Osteocyte (in vitro differentiated cells): ENCODE measurements around the gene ZFAND2A. TPM values are rescaled to one million over a fixed set of nuclear protein-coding genes. Genes with fewer than 3 reads are reported as not detected.
A peak's percentile ranks its signal among the peaks of the same experiment; 100 is the strongest.
"Not testable (repeated sequence)": the region's sequence is repeated elsewhere in the genome, so short reads cannot be mapped to it uniquely, and the experiment has no call there.

ENCODE experiments used
- DNase-seq: peaks from one replicate; pipeline ENCODE4 v3.0.0; 2021; ENCODE audit warnings: mixed read lengths; ENCODE audit not compliant: unreplicated experiment; ENCODE audit errors: extremely low spot score
- H3K27ac Mint-ChIP-seq: one replicate; pipeline ENCODE4 v1.8.0; 2021; ENCODE audit warnings: mild to moderate bottlenecking, mixed read lengths; ENCODE audit not compliant: unreplicated experiment
- H3K27me3 Mint-ChIP-seq: one replicate; pipeline ENCODE4 v1.8.0; 2021; ENCODE audit warnings: mixed read lengths; ENCODE audit not compliant: unreplicated experiment
- H3K36me3 Mint-ChIP-seq: one replicate; pipeline ENCODE4 v1.8.0; 2021; ENCODE audit warnings: mixed read lengths; ENCODE audit not compliant: unreplicated experiment
- H3K4me1 Mint-ChIP-seq: one replicate; pipeline ENCODE4 v1.8.0; 2021; ENCODE audit warnings: mixed read lengths; ENCODE audit not compliant: unreplicated experiment
- H3K4me3 Mint-ChIP-seq: one replicate; pipeline ENCODE4 v1.8.0; 2021; ENCODE audit warnings: mild to moderate bottlenecking, moderate library complexity, mixed read lengths; ENCODE audit not compliant: unreplicated experiment
- H3K9me3 Mint-ChIP-seq: one replicate; pipeline ENCODE4 v1.8.0; 2021; ENCODE audit warnings: mixed read lengths; ENCODE audit not compliant: unreplicated experiment
- long read RNA-seq: library from polyadenylated mRNA; unstranded; transcript quantifications from one replicate; pipeline ENCODE4 v2.0.0, GENCODE V29; 2021
- total RNA-seq: library from RNA; stranded (reverse); gene quantifications from 2 replicates; pipeline ENCODE4 v1.2.1, GENCODE V29; 2021
- TF ChIP-seq, protein P1 (sequence below): fragments of 200-600 bp; sonication (generic); IDR thresholded peaks from 2 replicates; pipeline ENCODE4 v1.5.0; 2021; ENCODE audit warnings: antibody characterized with exemption, mild to moderate bottlenecking, moderate library complexity

Gene ZFAND2A, protein sequence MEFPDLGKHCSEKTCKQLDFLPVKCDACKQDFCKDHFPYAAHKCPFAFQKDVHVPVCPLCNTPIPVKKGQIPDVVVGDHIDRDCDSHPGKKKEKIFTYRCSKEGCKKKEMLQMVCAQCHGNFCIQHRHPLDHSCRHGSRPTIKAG
- total RNA-seq = 17.1 and 18.3 TPM in 2 replicates
- long read RNA-seq, transcript ZFAND2A-201 (5 exons, 860 nt) = major isoform, 6 of 10 reads
- long read RNA-seq, partial matches to known transcripts = 1 of 10 reads
- long read RNA-seq, other reads (novel, unspliced or antisense) = 2 of 10 reads

DNA sequence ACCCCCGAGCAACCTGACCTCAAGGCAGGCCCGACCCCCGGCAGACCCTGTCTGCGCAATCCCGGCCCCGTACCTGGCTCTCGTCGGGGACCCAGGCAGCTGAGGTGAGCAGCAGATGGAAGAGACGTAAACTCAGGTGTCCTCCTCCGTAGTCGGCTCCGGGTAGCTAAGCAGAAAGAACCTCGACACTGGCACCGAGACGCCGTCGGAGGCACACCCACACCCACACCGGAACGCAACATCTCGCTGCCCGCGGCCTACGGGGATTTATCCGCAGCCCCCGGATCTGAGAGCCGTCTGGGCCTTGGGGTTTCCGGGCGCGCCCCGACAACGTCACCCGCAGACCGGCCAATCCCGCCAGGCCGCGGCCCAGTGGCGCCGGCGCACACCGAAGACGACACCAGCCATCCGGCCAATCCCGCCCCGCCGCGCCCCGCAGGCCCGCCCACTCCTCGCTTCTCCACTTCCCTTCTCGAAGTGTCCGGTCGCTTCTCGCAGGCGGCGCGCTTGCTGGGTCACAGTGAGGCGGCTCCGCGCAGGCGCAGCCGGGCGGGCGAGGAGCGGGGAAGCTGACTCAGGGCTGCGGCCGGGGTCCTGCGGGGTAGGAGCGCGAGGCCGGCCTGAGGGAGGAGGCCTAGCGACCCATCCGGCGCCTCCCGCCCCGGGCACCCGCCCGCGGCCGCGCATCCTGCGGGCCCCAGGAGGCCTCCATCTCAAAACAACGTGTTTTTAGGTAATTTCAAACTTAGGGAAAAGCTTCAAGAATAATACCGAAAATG is at the start of gene ZFAND2A:
Gene ZFAND2A, minus strand, starts transcription at position 306 of the 779 bp plus-strand sequence. CDS start 1,984 bp downstream, outside the sequence.
- Mint-ChIP-seq H3K4me1 (peaks cover 33% of the 10 kb centered on the region), H3K27me3 (no peaks in the 10 kb centered on the region), H3K36me3 (peaks cover 8% of the 10 kb centered on the region), H3K9me3 (no peaks in the 10 kb centered on the region), H3K4me3 (peak within 1 kb of the TSS; percentile 84), H3K27ac (peak within 1 kb of the TSS; percentile 82)
- DNase-seq = peak; percentile 100
- TF ChIP-seq, protein P1, sequence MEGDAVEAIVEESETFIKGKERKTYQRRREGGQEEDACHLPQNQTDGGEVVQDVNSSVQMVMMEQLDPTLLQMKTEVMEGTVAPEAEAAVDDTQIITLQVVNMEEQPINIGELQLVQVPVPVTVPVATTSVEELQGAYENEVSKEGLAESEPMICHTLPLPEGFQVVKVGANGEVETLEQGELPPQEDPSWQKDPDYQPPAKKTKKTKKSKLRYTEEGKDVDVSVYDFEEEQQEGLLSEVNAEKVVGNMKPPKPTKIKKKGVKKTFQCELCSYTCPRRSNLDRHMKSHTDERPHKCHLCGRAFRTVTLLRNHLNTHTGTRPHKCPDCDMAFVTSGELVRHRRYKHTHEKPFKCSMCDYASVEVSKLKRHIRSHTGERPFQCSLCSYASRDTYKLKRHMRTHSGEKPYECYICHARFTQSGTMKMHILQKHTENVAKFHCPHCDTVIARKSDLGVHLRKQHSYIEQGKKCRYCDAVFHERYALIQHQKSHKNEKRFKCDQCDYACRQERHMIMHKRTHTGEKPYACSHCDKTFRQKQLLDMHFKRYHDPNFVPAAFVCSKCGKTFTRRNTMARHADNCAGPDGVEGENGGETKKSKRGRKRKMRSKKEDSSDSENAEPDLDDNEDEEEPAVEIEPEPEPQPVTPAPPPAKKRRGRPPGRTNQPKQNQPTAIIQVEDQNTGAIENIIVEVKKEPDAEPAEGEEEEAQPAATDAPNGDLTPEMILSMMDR = no peak

DNA sequence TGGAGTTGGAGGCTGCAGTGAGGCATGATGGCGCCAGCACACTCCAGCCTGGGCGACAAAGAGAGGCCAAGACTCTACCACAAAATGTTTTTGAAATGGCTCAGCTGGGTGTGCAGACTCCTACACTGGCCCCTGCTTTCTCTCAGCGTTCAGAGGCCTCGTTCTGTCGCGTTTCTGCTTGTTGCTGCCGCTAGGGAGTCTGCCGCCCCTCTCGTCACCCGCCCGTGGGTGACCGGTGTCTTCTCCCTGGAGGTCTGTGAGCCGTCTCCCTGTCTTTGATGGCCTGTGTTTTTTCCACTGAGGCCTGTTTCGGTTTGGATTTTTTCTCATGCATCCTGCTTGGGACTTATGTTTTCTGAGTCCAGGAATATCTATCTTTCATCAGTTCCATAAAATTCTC is 49.1 kb upstream of the ZFAND2A start:
- H3K9me3 Mint-ChIP-seq = no peaks in the 10 kb centered on the region
- H3K27ac Mint-ChIP-seq = no peak overlapping the region
- TF ChIP-seq, protein P1 = no peak
- peaks cover 4% of the 10 kb centered on the region for H3K36me3 Mint-ChIP-seq
- no peak overlapping the region for H3K4me3 Mint-ChIP-seq
- H3K4me1 Mint-ChIP-seq = peaks cover 16% of the 10 kb centered on the region
- DNase-seq = no peak
- peaks cover 61% of the 10 kb centered on the region for H3K27me3 Mint-ChIP-seq

DNA sequence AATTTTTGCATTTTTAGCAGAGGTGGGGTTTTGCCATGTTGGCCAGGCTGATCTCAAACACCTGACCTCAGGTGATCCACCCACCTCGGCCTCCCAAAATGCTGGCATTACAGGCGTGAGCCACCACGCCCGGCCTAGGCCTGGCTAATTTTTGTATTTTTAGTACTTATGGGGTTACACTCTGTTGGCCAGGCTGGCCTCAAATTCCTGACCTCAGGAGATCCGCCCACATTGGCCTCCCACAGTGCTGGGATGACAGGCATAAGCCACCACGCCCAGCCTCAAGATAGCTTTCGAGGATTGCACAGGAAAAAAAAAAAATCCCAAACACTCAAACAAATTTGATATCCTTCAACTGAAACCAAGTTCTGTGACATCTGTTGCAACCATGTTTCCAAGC is 45.7 kb upstream of the ZFAND2A start:
- not testable (repeated sequence) for H3K9me3 Mint-ChIP-seq, H3K36me3 Mint-ChIP-seq, H3K27ac Mint-ChIP-seq, H3K4me1 Mint-ChIP-seq, DNase-seq, H3K4me3 Mint-ChIP-seq
- H3K27me3 Mint-ChIP-seq = peaks cover 51% of the 10 kb centered on the region

DNA sequence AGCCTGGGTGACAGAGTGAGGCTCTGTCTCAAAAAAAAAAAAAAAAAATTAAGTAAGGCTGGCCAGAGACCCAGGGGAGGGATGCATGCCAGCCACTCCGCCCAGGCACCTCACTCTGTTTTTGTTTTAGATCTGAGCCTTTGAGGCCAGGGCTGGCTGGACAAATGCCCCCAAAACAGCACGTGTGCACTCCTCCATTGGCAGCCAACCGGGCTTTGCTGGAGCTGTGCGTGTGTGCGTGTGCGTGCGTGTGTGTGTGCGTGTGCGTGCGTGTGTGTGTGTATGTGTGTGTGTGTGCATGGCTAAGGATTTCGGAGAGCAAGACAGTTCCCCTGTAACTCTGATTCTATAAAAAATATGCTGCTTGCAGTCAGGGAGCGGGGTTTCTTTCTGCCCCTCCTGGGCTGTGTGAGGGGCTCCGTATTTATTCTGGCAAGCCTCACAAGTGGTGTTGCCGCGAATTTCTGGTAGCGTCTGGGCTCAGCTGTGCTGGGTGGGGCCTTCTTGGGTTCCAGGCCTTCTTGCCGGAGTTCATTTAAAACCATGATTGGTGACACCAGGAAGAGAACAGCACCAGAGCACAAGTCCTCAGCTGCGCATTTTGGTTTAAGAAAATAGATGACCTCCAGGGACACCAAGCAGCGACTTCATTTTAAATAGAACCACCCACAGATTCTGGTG is 44.6 kb upstream of the ZFAND2A start:
- no peaks in the 10 kb centered on the region for H3K4me1 Mint-ChIP-seq
- H3K9me3 Mint-ChIP-seq = no peaks in the 10 kb centered on the region
- TF ChIP-seq, protein P1 = no peak
- H3K36me3 Mint-ChIP-seq = peaks cover 4% of the 10 kb centered on the region
- no peak for DNase-seq
- no peak overlapping the region for H3K27ac Mint-ChIP-seq
- no peak overlapping the region for H3K4me3 Mint-ChIP-seq
- peaks cover 45% of the 10 kb centered on the region for H3K27me3 Mint-ChIP-seq

DNA sequence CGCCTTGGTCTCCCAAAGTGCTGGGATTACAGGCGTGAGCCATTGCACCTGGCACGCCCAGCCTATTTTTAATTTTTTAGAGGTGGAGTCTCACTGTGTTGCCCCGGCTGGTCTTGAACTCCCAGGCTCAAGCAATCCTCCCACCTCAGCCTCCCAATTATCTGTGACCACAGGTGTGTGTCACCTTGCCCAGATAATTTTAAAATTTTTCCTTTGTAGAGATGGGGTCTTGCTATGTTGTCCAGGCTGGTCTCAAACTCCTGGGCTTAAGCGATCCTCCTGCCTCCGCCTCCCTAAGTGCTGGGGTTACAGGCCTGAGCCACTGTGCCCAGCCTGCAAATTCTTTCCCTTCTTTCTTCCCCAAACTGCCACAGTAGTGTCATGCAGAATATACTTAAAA is 42.9 kb upstream of the ZFAND2A start:
- H3K27ac Mint-ChIP-seq, H3K36me3 Mint-ChIP-seq, H3K9me3 Mint-ChIP-seq, H3K4me3 Mint-ChIP-seq, DNase-seq, H3K4me1 Mint-ChIP-seq: not testable (repeated sequence)
- peaks cover 35% of the 10 kb centered on the region for H3K27me3 Mint-ChIP-seq
